GM19467 (cell line): ENCODE data around the gene TTC3.

Experiments
- ATAC-seq: cut with Tn5 transposase; IDR thresholded peaks from one replicate; pipeline ENCODE4 v1.9.1; 2021; ENCODE audit warnings: mild to moderate bottlenecking, moderate library complexity; ENCODE audit not compliant: unreplicated experiment

TTC3 gene

GRCh38 chr21:37146320-37147235 lies 73.5 kb downstream of the TTC3 start:
- no peak for ATAC-seq

- ATAC-seq = no peak
These were observed 76.4 kb downstream of the TTC3 start for GRCh38 chr21:37149411-37149810.

GRCh38 chr21:37153196-37153934 lies 80.3 kb downstream of the TTC3 start:
- ATAC-seq = no peak

- no peak for ATAC-seq
These were observed 80.9 kb downstream of the TTC3 start for GRCh38 chr21:37153935-37154350.

- no peak for ATAC-seq
These were observed 82.1 kb downstream of the TTC3 start for GRCh38 chr21:37155186-37155585.

- no peak for ATAC-seq
These were observed 84.9 kb downstream of the TTC3 start for GRCh38 chr21:37157938-37158337.

- no peak for ATAC-seq
These were observed 86.2 kb downstream of the TTC3 start for GRCh38 chr21:37159053-37159776.

- ATAC-seq = no peak
These were observed 86.9 kb downstream of the TTC3 start for GRCh38 chr21:37159949-37160348.

- no peak for ATAC-seq
These were observed 91.7 kb downstream of the TTC3 start for GRCh38 chr21:37164742-37165141.

GRCh38 chr21:37165586-37165985 lies 92.5 kb downstream of the TTC3 start:
- ATAC-seq = no peak

- ATAC-seq = no peak
These were observed 93.7 kb downstream of the TTC3 start for GRCh38 chr21:37166733-37167132.

GRCh38 chr21:37168666-37169065 lies 95.6 kb downstream of the TTC3 start:
- no peak for ATAC-seq

GRCh38 chr21:37172646-37173045 lies 99.6 kb downstream of the TTC3 start:
- ATAC-seq = no peak

GRCh38 chr21:37176716-37177115 lies 103.7 kb downstream of the TTC3 start:
- ATAC-seq = no peak

- ATAC-seq = no peak
These were observed 108.0 kb downstream of the TTC3 start for GRCh38 chr21:37181059-37181458.

GRCh38 chr21:37182222-37182621 lies 109.2 kb downstream of the TTC3 start:
- no peak for ATAC-seq

- ATAC-seq = no peak
These were observed 110.7 kb downstream of the TTC3 start for GRCh38 chr21:37183749-37184148.

- no peak for ATAC-seq
These were observed 111.9 kb downstream of the TTC3 start for GRCh38 chr21:37184784-37185593.

GRCh38 chr21:37186983-37187382 lies 113.9 kb downstream of the TTC3 start:
- no peak for ATAC-seq

- no peak for ATAC-seq
These were observed 115.8 kb downstream of the TTC3 start for GRCh38 chr21:37188825-37189224.

- no peak for ATAC-seq
These were observed 119.0 kb downstream of the TTC3 start for GRCh38 chr21:37192019-37192418.
